C1 segment of cervical spinal cord (tissue), 14 donors: ENCODE measurements around the gene FBXL17.

Experiments
- DNase-seq, 14 donors: peaks; one replicate each; lab custom pipeline; 2025; lab: John Stamatoyannopoulos, UW

Gene FBXL17

GRCh38 chr5:107867266-107867665 lies 514.6 kb downstream of the FBXL17 start:
- DNase-seq = no peak

GRCh38 chr5:107864793-107865192 lies 517.1 kb downstream of the FBXL17 start:
- no peak for DNase-seq

GRCh38 chr5:107863125-107863524 lies 518.8 kb downstream of the FBXL17 start:
- no peak for DNase-seq

- DNase-seq = no peak
Measured at GRCh38 chr5:107861565-107861964, 520.3 kb downstream of the FBXL17 start.

- no peak for DNase-seq
Measured at GRCh38 chr5:107860044-107860443, 521.9 kb downstream of the FBXL17 start.

- DNase-seq = no peak
Measured at GRCh38 chr5:107858788-107859187, 523.1 kb downstream of the FBXL17 start.

GRCh38 chr5:107858324-107858723 lies 523.6 kb downstream of the FBXL17 start:
- no peak for DNase-seq

GRCh38 chr5:107857785-107858184 lies 524.1 kb downstream of the FBXL17 start:
- no peak for DNase-seq

- DNase-seq = no peak
Measured at GRCh38 chr5:107855171-107855570, 526.7 kb downstream of the FBXL17 start.

- no peak for DNase-seq
Measured at GRCh38 chr5:107853696-107854095, 528.2 kb downstream of the FBXL17 start.

GRCh38 chr5:107853031-107853430 lies 528.9 kb downstream of the FBXL17 start:
- no peak for DNase-seq

- DNase-seq = no peak
Measured at GRCh38 chr5:107849118-107849517, 532.8 kb downstream of the FBXL17 start.

- no peak for DNase-seq
Measured at GRCh38 chr5:107840592-107840991, 541.3 kb downstream of the FBXL17 start.

GRCh38 chr5:107840161-107840560 lies 541.7 kb downstream of the FBXL17 start:
- no peak for DNase-seq

- DNase-seq = no peak
Measured at GRCh38 chr5:107835096-107835495, 546.8 kb downstream of the FBXL17 start.

- no peak for DNase-seq
Measured at GRCh38 chr5:107832746-107833145, 549.2 kb downstream of the FBXL17 start.

- DNase-seq = no peak
Measured at GRCh38 chr5:107831612-107832395, 550.1 kb downstream of the FBXL17 start.

- DNase-seq = no peak
Measured at GRCh38 chr5:107830750-107831149, 551.1 kb downstream of the FBXL17 start.

- DNase-seq = no peak
Measured at GRCh38 chr5:107826311-107827000, 555.4 kb downstream of the FBXL17 start.

GRCh38 chr5:107824821-107825220 lies 557.1 kb downstream of the FBXL17 start:
- no peak for DNase-seq

- DNase-seq = no peak
Measured at GRCh38 chr5:107821288-107821687, 560.6 kb downstream of the FBXL17 start.

GRCh38 chr5:107820429-107820828 lies 561.5 kb downstream of the FBXL17 start:
- DNase-seq = no peak

GRCh38 chr5:107817951-107818350 lies 563.9 kb downstream of the FBXL17 start:
- no peak for DNase-seq
